Hippocampal formation (tissue), 2 donors: ENCODE measurements around the gene CDR2L.
"Not testable (repeated sequence)": the region's sequence is repeated elsewhere in the genome, so short reads cannot be mapped to it uniquely, and the experiment has no call there.

ENCODE experiments used
- DNase-seq, 2 donors: peaks; one replicate each; lab custom pipeline; 2025; lab: John Stamatoyannopoulos, UW

CDR2L gene

GRCh38 chr17:75011401-75012095 lies 24.1 kb downstream of the CDR2L start:
- DNase-seq = peak; percentile 43 to 62

DNA sequence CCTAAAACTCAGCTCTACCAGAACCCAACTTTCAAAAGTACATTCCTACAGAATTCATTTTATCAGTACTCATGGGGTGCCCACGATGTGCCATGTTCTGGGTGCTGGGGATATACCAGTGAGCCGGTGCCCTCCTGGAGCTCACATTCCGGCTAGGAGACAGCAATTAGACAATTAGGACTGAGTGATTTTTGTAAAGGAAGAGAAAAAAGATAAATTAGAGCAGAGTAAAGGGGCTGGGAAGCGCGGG lies 24.6 kb downstream of the CDR2L start:
- no peak for DNase-seq

DNA sequence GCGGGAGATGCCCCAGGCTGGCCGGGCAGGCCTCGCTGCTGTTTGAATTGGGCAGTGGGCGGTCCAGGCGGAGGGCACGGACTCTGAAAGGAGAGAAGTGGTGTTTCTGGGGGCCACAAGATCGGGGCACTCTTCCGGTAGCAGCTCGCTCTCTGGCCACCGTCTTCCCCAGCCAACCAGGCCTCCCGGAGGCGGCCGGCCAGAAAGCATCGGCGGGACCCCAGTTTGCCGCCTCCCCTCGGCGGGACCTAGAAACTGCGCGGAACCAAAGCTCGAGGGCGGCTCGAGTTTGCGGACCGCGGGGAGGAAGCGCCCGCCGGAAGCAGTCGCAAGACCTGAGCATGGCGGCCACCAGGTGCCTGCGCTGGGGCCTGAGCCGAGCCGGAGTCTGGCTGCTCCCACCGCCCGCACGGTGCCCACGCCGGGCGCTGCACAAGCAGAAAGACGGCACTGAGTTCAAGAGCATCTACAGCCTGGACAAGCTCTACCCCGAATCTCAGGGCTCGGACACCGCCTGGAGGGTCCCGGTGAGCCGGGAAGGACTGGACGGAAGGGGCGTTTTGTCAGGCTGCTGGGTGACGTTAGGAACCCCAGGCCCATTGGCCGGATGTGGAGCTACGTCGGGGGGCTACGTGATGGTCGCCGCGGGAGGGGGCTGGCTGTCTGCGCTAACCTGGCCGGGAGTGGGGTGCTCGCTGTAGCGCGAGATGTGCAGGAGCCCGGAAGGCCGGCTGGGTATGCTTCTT lies 25.1 kb downstream of the CDR2L start, which contains the start of gene MRPL58:
TSS of gene MRPL58 (plus strand) at position 325 of the 746 bp plus-strand sequence. CDS start at position 342, 17 bp downstream.
- DNase-seq = peak; percentile 79 to 80

DNA sequence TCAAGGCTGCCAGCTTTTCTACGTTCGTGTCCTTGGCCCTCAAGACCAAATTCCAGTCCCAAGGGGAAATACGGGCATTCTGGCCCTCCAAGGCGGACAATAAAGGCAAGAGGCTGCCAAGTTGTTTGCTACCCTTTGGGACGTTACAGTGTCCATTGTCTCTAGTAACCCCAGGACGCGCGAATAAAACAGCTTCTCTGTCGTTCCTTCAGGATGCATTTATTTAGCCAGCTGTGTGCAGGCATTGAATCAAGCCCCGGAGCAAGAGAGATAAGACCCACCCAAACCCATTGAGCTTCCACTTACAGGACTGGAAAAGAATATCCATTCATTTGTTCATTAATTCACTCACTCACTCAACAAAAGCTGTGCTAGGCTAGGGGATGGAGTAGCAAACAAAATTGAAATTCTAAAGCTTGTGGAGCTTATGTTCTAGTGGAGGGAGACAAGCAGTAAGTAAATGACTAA lies 25.7 kb downstream of the CDR2L start:
- DNase-seq = no peak

GRCh38 chr17:75019146-75019545 lies 31.7 kb downstream of the CDR2L start:
- peak in 1 of 2 donors; percentile 10 for DNase-seq

GRCh38 chr17:75019710-75020109 lies 32.3 kb downstream of the CDR2L start:
- peak; percentile 19 to 44 for DNase-seq

GRCh38 chr17:75020331-75021110 lies 33.1 kb downstream of the CDR2L start:
- DNase-seq = peak; percentile 43 to 48

- no peak for DNase-seq
Measured at GRCh38 chr17:75024686-75025397, 37.4 kb downstream of the CDR2L start.

GRCh38 chr17:75025398-75025734 lies 37.9 kb downstream of the CDR2L start:
- not testable (repeated sequence) for DNase-seq

- DNase-seq = not testable (repeated sequence)
Measured at GRCh38 chr17:75026650-75027049, 39.2 kb downstream of the CDR2L start.

DNA sequence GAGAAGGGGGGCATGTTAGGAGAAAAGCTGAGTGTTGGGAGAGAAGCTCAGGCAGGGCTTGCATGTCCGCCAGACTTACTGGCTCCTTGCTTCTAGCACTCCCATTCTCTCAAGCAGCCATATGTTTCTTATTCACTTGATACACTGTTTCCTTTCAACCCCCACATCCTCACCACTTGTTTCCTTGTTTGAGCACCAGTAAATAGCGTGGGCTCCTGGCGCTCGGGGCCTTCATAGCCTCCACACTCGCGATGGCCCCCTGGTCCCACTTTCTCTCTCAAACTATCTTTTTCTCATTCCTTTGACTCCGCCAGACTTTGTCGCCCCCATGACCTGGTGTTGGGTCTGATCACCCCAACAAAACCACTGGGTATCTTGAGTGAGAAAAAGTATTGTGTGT lies 42.7 kb downstream of the CDR2L start:
- no peak for DNase-seq

- peak; percentile 77 to 91 for DNase-seq
Measured at GRCh38 chr17:75031972-75032719, 44.7 kb downstream of the CDR2L start.

- peak in 1 of 2 donors; percentile 81 for DNase-seq
Measured at GRCh38 chr17:75032720-75033280, 45.4 kb downstream of the CDR2L start.

DNA sequence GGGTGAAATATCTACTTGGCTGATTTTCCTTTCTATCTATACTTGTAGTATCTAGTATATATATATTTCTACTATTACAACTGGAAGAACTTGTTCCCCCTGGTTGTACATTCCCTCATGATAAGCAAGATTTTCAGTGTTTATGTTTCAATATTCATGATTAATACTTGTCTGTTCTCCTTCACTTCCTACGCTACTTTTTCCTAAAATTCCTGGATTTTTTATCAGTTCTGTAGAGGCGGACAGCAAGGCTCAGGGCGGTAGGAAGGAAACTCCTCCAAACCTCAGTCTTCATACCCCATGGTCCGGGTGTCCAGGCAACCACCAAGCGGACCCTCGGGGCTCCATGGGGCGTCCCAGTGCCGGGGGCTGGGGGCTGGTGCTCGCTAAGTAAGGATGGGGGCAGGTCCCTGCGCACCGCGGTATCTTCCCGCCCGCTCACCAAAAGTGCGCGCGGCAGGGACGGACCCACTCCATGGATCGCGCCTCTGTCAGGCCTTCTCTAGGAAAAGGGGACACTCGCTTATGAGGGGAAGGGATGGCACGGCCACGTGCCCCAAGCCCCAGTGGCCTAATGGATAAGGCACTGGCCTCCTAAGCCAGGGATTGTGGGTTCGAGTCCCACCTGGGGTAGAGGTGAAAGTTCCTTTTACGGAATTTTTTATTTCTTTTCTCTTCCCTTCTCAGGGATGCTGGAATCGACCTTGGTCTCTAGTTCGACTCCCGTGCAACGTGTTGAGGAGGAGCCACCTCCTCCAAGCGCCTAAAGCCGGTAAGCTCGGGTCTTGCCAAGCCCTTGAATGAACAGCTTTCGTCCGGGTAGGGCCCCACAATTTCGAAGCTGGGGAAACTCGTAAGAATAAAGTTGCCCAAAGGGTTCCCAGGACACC lies 46.2 kb downstream of the CDR2L start:
- DNase-seq = peak; percentile 75 to 85

- DNase-seq = peak; percentile 68 to 69
Measured at GRCh38 chr17:75034236-75034908, 46.9 kb downstream of the CDR2L start.

GRCh38 chr17:75036643-75037268 lies 49.3 kb downstream of the CDR2L start:
- peak; percentile 17 to 26 for DNase-seq

DNA sequence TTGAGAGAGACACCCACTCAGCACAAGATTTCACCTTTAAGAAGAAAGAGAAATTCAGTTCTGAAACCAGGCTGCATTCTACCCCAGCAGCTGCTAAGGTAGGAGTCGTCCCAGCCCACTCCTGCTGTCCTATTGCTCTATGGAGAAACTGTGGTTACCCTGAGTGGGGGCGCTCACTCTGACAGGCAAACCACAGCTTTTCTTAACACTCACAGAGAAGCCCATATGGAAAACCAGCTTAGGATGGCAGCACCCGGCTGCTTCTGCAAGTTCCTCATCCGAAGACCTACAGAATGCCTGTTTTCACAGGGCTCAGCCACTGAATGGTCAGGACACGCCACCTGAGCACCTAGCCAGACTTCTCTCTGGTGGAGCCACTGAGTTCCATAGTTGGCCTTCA lies 51.8 kb downstream of the CDR2L start:
- no peak for DNase-seq

- no peak for DNase-seq
Measured at GRCh38 chr17:75041656-75042280, 54.3 kb downstream of the CDR2L start.
